ENCODE data around the gene PTPRN2.

The PTPRN2 gene

DNA sequence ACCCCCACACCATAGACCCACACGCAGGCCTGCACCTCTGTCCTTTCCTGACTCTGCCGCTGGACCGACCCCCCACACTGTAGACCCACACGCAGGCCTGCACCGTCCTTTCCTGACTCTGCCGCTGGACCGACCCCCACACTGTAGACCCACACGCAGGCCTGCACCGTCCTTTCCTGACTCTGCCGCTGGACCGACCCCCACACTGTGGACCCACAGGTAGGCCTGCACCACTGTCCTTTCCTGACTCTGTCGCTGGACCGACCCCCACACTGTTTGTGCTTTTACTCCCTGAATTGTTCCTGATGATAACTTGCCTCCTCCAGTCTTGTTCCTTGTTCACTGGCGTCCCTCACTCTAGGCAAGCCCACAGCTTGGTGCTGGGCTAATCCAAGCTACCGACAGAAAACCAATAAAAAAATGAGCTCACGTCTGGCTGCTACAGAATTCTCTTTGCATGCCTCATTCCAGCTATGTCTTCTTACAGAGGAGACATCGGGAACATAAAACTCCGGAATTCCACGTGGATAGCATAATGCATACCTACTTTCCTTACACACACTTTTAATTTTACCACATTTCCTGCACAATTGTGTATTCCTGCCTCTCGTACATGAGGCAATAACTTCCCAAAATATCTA is 494.3 kb downstream of the PTPRN2 start:
- DNase-seq (ENCODE audit: low spot score) = no peak

DNA sequence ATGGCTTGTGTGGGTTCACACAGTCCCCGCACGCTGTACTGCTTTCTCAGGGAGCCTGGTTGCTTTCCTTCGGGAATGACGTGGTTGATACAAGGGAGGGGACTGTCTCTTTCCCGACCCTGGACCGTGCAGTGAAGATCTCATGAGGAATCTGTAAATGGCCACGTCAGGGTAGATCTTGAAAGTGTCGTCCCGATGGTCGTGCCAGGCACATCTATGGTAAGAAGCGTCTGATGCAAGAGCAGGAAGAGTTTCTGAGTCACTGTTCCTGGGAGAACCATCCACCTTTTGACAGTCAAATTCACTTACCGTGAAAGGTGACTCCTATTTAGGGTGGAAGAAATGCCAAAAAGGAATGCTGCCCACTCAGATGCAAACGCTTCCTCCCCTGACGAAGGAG is 500.4 kb downstream of the PTPRN2 start:
- no peak for DNase-seq (ENCODE audit: low spot score)

DNA sequence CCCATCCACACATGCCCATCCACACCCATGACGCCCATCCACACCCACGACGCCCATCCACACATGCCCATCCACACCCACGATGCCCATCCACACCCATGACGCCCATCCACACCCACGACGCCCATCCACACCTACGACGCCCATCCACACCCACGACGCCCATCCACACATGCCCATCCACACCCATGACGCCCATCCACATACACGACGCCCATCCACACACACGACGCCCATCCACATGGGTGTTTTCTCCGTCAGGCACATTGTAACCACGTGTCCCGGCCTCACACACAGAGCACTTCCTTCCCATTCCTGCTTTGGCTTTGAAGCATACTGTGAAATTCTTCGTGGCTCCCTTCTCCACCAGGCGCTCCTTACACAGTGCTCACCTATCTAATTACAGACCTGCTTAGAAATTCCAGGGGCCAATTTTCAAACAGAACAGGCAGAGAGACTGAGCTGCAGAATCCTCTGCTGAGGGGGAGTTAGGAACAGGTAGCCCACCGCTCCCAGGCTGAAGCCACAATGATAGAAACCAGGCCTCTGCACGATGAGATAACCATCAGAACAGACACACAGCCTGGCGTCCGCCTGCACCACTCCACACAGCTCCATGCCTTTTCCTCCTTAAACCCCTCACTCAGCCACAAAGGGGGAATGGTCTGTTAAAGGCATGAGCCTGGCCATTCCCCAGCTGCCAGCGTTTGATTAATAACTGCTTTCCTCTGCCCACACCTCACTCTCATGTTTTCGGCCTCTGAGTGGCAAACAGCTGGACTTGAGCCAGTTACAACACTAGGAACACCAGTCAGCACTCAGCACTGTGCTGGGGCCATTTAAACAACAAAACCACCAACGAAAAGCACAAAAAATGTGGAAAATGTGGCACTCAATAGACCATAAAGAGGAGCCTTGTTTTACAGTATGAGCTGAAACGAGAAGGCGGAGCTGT is 501.6 kb downstream of the PTPRN2 start:
- DNase-seq (ENCODE audit: low spot score) = no peak

DNA sequence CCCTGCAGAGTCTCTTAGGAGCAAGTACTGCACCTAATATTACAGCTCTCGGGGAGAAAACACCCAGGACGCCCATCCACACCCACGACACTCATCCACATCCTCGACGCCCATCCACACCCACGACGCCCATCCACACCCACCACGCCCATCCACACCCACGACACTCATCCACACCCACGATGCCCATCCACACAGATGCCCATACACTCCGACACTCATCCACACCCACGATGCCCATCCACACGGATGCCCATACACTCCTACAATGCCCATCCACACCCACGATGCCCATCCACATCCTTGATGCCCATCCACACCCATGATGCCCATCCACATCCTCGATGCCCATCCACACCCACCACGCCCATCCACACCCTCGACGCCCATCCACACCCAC is 503.1 kb downstream of the PTPRN2 start:
- DNase-seq (ENCODE audit: low spot score) = no peak

DNA sequence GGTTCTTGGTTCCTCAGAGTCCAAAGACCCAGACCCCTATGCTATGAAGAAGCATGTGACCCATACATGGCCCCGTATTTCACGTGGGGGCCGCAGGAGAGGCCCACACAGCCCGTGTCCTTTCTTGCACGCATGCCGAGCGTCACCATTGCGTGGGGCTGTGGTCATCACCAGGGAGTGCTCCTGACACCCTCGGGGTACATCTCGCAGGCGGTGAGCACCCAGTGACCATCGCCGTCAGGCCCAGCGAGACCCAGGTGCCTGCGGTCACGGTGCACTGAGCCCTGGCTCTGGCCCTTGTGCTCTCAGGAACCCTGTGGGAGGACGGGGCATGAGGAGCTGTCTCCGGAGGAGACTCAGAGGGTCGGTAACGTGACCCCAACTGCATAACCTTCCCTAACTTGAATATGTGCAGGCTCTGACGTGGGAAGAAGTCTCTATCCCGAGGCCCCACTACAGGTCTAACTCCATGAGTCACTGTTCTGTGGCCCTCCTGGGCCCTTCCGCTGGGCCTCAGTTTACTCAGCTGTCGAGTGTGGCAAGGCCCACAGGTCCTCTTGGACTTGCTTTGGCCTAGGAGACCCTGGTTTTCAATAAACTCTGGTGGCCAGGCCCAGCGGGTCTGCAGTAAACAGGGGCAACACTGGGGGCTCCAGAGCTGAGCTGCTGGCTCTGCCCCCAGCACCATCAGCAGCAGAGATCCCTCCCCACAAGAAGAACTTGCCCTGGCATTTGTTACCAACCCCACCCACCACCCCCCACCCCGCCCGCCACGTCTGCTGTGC is 503.9 kb downstream of the PTPRN2 start:
- DNase-seq (ENCODE audit: low spot score) = no peak

DNA sequence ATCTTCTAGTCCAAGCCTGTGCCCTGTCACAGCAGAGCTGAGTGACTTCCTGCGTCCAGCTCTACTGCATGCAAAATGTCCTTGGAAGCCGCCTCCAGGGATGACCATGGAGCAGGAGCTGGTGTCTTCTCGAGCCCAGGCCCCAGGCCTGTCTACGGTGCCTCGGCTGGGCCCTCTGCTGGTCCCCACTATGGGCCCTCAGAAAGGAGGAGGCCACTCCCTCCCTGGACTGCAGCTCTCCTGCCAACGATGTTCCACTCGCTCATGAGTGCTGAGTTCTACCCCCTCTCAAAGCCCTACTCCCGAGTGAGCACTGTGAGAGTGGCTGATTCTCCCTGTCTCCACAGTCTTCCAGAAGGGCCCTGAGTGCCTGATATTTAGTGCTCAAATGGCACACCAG is 504.9 kb downstream of the PTPRN2 start:
- no peak for DNase-seq (ENCODE audit: low spot score)

DNA sequence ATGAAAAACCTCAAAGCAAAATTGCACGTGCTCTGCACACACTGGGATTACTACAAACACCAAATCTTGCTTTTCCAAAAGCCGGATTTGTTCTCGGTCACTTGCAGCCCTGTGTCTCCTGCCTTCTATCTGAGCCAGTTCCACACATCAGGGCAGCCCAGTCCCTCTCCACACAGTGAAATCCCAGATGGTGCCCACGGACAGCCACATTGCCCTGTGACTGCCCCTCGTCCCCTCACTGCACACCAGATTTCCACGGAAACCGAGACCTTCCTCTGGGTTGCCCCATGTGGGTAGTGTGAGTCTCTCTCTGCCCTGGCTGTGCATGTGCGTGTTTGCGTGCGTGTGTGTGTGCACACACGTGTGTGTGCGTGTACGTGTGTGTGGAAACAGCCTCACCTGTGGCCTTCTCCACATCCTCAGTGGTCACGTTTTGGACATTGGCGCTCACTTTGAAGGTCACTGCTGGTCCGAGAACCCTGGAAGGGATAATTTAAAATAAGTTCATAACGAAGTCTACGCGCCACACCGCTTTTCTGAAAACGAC is 506.7 kb downstream of the PTPRN2 start:
- no peak for DNase-seq (ENCODE audit: low spot score)

DNA sequence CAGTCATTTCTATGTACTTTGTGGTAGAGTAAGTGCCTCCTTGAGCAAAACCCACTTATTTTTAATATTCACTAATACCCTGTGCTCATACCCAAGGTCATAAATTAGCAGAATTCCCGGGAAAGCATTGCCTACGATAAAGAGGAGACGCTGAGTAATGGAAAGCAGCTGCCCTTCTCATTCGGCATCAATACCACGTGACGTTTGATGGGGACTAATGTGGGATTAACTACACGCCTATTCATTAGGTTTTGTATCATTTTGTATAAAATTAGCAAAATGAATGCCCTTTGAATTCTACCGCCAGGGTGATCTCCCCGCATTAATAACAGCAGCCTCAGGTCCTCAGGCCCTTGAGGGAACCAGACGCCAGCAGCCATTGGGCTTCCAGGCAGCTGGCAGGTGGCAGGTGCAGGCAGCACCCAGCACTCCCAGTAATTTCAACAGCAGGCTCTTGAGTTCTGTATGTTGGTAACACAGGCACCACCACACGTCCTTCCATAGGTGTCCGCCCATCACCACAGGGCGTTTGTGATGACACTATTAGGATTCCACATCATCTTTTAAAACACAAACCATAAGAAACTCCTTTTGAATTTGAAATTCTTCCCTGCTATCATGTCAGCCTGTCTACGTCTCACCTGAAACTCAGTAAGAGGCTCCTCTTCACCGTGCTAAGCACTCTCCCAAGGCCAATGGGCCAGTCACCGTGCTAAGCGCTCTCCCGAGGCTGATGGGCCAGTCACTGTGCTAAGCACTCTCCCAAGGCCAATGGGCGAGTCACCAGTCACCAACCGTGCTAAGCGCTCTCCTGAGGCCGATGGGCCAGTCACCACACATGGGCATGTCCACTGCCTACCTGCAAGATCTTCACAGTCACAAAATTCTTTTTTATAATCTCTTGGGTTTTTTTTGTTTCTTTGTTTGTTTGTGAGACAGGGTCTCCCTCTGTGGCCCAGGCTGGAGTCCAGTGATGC is 509.4 kb downstream of the PTPRN2 start:
- DNase-seq (ENCODE audit: low spot score) = no peak

DNA sequence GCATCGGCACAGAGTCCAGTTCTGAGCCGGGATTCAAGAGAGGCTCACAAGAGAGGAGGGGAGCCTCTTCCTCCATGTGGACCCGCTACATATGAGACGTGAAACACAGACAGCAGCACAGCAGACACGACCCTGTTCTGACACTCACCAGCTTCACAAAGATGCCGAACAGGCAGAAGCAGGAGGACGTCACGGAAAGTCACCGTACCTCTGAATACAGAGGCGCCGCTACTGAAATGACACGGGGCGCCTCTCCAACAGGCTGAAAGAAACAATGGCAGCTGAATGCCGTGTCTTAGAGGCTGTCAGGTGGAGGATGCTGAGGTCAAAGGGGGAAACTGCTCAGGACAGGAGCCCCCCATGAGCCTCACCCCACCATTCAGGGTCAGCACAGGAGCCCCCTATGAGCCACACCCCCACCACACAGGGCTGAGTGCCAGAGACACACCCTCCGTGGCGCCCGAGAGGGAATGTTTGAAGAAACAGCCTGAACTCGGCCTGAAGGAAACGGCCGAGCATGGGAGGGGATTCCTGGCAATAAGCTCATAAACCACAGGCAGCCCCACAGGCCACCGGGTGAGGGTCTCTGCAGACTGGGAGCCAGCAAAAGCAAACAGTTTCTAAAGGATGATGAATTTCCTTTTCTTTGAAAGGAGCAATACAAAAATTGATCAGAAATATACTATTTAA is 510.3 kb downstream of the PTPRN2 start:
- DNase-seq (ENCODE audit: low spot score) = no peak

DNA sequence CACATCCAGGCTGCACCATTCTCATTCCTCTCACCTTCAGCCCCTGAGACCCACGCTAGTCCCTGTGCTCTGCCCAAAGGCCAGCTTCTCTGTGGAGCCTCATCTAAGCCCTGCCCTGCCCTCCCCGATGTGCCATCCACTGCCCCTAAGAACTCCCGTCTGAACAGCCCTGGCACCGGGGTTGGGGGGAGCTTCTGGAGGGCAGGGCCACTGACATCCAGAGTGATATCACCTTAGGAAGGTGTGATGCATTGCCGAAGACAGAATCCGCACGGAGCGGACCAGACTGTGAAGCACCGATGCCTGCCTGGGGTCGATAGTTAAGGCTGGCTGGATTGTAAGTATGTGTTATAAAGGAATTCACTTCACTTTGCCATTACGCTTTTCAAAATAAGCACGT is 511.0 kb downstream of the PTPRN2 start:
- no peak for DNase-seq (ENCODE audit: low spot score)

DNA sequence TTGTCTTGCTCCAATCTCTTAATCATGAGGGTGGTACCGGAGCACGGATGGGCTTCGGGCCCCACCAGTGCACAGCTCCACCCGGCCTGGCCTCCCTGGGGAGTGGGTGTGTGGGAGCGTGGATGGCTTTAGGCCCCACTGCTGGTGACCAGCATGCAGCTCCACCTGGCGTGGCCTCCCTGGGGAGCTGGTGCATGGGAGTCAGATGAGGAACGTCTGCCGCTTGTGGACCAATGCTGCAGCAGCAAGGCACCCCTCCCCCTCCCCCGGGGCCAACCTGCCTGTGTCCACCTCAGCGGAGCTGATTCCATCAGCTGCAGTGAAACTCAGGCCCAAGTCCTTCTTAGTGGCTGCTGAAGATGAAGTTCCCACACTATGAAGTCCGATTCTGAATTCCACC is 511.4 kb downstream of the PTPRN2 start:
- DNase-seq (ENCODE audit: low spot score) = no peak

DNA sequence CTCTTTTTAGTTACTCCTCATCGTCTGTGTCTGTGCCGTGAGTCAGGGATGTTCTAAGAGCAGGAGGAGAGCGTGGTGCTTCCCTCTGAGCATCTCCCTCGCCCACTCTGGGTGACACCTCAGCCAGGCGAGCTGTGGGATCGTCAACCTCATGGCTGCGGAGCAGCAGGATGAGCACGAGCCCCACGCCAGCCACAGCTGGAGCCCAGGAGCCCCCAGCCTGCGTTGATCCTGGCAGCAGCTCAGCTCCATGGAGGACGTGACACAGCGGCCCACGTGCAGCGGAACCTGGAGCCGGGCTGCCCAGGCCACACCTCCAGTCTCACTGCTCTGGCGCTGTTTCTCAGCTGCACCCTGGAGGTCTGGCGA is 512.0 kb downstream of the PTPRN2 start:
- no peak for DNase-seq (ENCODE audit: low spot score)

DNA sequence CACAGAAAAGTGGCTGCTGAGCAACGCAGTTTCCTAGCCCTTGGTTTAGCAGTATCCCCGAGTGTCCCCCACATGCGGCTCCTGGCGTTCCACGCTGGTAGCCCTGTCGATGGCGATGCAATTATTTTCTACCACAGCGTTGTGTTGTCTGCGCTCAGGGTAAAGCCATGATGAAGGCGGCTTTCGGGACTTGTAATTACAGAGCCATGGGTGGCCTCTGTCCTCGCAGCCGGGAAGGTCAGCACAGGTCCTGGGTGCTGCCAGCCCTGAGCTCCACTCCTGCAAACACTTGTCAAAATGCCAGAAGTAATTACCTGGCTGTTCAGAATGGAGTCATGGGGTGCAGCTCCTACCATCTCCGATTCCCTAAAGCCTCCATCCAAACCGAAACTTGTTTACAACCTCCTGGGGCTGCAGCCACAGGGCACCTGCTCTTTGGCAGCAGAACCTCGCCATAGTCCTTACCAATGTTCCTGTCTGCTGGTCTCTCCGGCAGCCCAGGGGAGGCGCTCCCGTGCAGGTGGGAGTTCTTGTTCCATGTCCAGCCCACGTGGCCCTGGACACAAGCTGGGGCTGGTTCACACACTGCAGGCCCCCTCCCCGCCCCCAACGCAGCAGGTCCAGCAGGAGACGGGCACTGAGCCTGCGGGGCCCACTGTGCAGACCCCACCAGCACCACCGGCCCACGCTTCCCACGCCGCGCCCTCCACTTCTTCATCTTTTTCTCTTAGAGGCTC is 512.6 kb downstream of the PTPRN2 start:
- DNase-seq (ENCODE audit: low spot score) = no peak

DNA sequence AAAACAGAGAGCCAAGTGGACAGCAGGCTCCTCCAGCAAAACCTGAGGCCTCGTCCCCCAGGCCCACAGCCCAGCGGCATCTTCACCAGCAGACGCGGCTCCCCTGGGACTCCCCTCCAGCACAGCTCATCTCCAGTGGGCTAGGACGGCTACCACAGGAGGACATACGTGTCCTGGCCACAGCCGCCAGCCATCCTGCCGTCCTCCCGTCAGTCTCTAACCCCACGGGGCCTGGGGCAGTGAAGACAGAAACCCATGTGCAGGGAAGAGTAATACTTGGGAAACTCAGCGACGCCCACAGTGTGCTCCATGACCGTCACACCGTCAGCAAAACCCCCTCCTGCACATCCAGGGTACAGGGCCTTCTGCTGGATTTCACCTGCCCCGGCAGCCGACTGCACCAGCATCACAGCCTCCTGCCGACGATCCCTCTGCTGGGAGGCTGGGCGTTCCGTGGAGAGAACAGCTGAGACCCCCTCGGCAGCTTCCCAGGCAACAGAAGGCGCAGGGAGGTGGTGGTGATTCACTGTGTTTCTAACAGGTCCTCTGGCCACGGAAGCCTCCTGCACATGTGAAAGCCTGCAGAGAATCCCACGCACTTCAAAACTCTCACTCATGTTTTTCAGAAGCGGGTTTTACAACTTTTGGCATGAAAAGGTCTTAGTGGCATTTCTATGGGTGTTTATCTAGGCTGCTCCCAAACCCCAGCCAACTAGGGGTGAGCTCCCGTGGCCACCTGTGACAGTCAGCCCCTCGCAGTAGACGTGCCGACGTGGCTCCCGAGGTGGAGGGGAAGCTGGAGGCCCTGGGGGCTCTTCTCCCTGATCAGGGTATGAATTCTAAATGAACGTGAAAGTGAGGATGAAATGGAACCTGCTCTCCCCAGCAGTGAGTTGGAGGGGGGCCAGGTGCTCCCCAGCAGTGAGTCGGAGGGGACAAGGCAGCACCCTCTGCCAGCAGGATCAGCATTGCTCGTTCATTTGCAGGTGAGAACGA is 513.5 kb downstream of the PTPRN2 start:
- DNase-seq (ENCODE audit: low spot score) = no peak

DNA sequence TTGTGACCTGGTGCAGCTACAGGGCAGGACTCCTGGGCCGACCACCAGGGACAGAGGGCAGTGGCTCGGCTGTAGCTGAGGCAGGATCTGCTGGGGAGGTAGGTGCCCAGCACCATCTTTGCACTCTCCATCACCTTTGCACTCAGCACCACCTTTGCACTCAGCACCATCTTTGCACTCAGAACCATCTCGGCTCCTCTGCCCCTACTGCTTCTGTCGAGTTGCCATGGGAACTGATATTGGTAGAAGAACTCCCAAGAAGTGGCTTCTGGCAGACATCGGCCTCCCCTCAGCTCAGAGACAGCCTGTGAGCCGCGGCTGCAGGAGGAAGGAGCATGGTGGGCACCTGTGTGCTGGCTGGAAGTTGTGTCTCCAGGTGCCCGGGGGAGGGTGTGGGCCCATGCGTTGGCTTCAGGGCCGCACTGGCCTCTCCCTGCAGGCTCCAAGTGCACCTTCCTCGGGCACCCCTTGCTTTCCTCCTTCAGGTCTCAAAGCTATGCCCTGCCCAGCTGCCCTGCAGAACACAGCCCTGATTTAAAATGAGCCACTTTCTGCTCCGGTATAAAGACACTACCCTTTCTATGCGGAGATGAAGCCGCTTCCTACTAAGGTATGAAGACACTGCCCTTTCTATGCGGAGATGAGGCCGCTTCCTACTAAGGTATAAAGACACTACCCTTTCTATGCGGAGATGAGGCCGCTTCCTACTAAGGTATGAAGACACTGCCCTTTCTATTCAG is 514.5 kb downstream of the PTPRN2 start:
- no peak for DNase-seq (ENCODE audit: low spot score)

DNA sequence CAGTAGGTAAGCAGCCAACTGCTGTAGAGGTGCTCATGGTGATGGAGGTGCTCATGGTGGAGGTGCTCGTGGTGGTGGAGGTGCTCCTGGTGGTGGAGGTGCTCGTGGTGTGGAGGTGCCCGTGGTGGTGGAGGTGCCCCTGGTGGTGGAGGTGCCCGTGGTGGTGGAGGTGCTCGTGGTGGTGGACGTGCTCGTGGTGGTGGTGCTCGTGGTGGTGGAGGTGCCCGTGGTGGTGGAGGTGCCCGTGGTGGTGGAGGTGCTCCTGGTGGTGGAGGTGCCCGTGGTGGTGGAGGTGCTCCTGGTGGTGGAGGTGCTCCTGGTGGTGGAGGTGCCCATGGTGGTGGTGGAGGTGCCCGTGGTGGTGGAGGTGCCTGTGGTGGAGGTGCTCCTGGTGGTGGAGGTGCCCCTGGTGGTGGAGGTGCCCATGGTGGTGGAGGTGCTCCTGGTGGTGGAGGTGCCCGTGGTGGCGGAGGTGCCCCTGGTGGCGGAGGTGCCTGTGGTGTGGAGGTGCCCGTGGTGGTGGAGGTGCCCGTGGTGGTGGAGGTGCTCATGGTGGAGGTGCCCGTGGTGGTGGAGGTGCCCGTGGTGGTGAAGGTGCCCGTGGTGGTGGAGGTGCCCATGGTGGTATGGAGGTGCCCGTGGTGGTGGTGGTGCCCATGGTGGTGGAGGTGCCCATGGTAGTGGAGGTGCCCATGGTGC is 517.3 kb downstream of the PTPRN2 start:
- DNase-seq (ENCODE audit: low spot score) = no peak

DNA sequence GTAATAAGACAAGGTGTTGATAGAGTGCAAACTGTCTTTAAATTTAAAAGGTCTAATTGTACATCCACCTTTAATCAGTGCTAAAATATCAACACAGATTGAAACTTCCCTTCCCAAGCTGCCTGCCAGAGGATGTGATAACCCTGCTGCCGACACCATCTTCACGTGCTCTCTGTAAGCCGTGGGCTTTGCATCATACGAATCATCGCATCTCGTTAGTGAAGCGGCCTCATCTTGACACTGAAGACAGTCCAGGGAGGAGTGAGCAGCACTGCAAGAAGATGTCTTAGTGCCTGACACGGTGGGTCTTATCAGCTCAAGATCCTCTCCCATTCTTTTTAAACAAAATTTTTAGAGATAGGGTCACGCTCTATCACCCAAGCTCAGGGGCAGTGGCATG is 518.8 kb downstream of the PTPRN2 start:
- DNase-seq (ENCODE audit: low spot score) = no peak

Data from hematopoietic multipotent progenitor cell treated with erythropoietin and hydrocortisone succinate and interleukin-3 and kit ligand, for 15 days (in vitro differentiated cells).